GM18505 (cell line): ENCODE results near the gene EGFL7.

ENCODE experiments used
- ATAC-seq: cut with Tn5 transposase; IDR thresholded peaks from one replicate; pipeline ENCODE4 v1.9.1; 2021; ENCODE audit not compliant: unreplicated experiment
- POLR2A ChIP-seq: IDR thresholded peaks from 4 replicates; pipeline ENCODE4 v1.6.1; 2011; ENCODE audit warnings: borderline replicate concordance; ENCODE audit not compliant: insufficient read depth, insufficient read length; ENCODE audit errors: extremely low read depth

The EGFL7 gene

DNA sequence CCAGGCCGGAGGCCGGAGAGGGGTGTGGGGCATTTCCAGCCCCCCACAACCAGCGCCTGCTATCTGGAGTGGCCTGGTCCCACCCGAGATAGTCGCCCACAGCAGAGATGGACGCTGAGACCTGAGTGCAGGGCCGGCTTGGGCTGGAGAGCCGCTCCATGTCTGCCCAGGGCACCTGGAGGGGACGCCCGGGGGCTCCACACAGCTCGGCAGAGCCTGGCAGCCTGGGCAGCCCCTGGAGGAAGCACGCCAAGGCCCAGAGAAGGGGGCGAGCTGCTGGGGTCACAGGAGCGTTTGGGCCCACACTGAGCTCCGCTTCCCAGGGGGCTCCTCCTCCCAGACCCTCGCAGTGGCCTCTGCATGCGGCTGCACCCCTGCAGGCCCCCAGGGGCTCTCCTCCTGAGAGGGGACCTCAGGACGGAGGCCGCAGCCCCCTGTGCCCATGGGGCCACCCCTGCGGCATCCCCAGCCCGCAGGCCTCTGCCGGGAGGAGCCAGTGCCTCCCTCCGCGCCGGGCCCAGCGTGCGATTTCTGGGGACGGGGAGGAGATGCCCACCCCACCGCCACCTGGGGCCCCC, 42.2 kb upstream of the EGFL7 start:
- TF ChIP-seq POLR2A = no peak
- ATAC-seq = no peak

DNA sequence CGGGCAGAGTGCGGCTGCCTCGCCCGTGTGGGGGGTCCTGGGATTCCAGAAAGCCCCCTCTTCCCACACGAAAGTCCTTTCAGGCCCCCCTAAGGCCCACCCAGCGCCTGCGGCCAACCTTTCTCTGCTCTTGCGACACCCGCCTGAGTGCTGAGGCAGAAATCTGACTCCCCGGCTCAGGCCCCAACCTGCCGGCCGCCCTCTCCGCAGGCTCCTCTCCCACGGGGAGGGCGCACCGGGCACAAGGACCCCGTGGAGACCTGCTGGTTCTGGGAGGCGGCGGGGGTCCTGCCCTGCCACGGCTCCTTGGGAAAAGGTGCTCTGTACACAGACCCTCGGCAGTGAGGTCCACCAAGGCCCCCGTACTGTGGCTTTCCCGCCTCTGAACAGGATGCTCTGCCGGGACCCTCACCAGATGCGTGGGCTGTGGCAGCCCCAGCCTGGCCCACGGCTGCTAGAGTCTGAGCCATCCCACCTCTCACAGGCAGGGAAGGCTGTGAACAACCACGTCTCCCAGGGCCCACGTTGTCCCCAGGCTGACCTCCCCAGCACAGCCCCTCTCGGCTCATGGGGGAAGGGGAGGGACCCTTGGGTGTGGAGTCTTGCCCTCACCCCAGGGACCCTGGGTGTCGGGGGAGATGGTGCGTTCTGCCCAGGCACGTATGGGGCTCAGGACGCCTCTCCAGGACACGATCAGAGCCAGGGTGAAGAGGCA, 41.5 kb upstream of the EGFL7 start:
- no peak for ATAC-seq
- TF ChIP-seq POLR2A = no peak

DNA sequence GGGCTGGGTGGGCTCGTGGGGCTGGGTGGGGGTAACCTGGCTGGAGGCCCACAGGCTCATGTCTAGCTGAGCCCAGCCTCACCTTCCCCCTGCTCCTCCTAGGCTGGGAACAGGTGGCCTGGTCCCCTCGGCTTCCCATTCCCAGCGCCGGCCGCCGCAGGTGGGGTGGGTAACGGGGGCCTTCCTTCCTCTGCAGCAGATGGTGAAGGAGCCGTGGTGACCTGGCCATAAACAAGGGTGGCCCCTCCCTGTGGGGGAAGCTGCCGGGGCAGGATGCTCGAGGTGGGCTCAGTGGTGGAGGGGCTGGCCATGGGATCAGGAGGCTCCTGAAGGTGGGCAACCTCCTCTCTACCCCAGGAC, 41.0 kb upstream of the EGFL7 start:
- no peak for TF ChIP-seq POLR2A
- no peak for ATAC-seq

- ATAC-seq = no peak
- TF ChIP-seq POLR2A = no peak
Measured at GRCh38 chr9:136622538-136622948, 40.2 kb upstream of the EGFL7 start.

DNA sequence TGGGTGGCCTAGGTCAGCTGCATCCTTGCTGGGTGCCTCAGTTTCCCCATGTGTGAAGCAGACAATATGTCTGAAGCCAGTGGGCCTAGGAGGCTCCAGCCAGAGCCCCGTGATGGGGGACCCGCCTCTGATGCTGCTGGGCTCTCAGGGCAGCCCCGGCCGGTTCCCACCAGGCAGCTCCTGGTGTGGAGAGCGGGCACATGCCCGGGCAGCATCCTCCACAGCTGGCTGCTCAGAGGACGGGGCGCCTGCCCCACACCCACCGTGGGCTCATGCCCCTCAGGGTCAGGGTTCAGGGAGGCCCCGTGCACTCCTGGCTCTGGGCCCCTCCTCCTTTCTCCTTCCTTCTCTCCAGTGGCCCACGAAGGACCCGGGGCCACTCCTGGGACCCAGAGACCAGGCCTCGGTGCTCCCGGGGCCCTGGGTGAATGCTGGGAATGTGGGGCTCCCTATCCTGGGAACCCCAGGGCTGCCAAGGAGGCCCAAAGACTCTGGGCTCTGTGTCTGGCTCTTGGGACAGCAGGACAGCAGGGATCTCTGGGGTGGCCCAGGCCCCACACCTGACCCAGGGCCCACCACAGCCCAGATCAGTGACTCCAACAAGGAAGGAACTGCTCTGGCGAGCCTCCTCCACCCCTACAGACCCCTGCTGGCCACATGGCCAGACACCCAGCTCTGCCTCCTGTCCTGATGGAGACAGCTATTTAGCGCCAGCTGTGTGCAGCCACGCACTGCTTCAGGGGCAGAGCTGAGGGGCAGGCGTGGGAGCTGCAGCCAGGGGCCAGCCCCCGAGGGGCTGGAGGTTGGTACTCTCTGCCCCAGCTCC, 39.5 kb upstream of the EGFL7 start:
- no peak for TF ChIP-seq POLR2A
- no peak for ATAC-seq

GRCh38 chr9:136623842-136624183, 38.9 kb upstream of the EGFL7 start:
- ATAC-seq = no peak
- no peak for TF ChIP-seq POLR2A

- no peak for ATAC-seq
Measured at GRCh38 chr9:136624184-136624951, 38.3 kb upstream of the EGFL7 start.

DNA sequence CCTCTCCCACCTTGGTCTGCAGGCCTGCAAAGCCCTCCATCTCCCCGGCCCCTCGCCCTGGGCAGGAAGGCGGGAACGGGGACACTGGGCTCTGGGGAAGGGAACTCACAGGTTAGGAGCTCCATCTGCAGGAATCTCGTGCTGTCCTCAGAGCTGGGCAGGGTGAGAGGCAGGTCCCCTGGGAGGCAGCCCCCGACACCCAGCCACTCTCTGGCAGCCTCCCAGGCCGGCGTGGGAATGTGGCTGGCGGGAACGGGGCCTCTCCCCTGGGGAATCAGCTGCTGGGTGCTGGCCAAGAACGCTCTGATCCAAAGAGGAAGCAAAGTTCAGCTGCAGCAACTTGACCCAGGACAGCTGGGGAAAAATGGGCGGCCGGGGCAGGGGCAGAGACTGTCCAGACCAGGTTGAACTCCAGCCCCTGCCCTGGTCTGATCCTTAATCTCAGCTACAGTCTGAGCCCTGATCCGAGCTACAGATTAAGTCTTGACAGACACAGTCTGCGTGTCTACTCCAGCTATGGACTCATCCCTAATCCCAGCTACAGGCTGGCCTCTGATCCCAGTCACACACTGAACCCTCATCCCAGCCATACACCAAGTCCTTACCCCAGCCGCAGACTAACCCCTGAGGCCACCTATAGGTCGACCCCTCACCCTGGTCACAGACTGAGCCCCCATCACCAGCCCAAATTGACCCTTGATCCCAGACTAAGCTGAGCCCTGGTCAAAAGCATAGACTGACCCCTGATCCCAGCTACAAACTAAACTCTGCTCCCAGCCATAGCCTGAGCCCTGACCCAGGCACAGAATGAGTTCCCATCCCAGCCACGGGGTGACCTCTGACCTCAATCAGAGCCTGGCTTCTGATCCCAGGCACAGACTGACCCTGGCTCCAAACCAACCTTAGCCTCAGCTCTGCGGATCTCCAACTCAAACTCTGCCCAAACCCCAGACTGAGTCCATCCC, 37.3 kb upstream of the EGFL7 start:
- no peak for ATAC-seq
- no peak for TF ChIP-seq POLR2A

More at GRCh38 chr9:136624184-136624951, 38.3 kb upstream of the EGFL7 start:
- no peak for TF ChIP-seq POLR2A

GRCh38 chr9:136626066-136626725, 36.5 kb upstream of the EGFL7 start:
- ATAC-seq = no peak
- TF ChIP-seq POLR2A = no peak

- no peak for ATAC-seq
Measured at GRCh38 chr9:136626740-136627642, 35.7 kb upstream of the EGFL7 start.

DNA sequence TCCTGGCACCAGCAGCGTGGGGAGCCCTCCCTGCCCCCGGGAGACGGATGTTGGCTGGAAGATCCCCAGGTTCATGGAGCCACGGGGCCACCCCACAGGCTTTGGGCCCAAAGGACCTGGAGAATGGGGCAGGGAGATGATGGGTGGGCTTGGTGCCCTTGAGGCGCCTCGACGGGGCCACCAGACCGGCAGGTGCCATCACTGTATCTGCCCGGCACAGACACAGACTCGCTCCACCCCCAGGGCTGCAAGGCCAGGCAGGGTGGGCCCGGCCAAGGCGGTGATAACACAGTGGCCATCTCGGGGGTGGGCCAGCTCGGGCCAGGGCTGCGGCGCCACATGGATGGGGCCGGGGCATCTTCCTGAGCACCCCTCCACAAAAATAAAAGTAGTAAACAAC, 35.0 kb upstream of the EGFL7 start:
- TF ChIP-seq POLR2A = no peak
- ATAC-seq = no peak

More at GRCh38 chr9:136626740-136627642, 35.7 kb upstream of the EGFL7 start:
- TF ChIP-seq POLR2A = no peak
